Suppressor macrophage (primary cell): ENCODE data around the gene ANKRD40.

ENCODE experiments used
- DNase-seq, 4 experiments: peaks; one replicate each; pipeline ENCODE4 v3.0.0-alpha.2; 2020 to 2022

The ANKRD40 gene

DNA sequence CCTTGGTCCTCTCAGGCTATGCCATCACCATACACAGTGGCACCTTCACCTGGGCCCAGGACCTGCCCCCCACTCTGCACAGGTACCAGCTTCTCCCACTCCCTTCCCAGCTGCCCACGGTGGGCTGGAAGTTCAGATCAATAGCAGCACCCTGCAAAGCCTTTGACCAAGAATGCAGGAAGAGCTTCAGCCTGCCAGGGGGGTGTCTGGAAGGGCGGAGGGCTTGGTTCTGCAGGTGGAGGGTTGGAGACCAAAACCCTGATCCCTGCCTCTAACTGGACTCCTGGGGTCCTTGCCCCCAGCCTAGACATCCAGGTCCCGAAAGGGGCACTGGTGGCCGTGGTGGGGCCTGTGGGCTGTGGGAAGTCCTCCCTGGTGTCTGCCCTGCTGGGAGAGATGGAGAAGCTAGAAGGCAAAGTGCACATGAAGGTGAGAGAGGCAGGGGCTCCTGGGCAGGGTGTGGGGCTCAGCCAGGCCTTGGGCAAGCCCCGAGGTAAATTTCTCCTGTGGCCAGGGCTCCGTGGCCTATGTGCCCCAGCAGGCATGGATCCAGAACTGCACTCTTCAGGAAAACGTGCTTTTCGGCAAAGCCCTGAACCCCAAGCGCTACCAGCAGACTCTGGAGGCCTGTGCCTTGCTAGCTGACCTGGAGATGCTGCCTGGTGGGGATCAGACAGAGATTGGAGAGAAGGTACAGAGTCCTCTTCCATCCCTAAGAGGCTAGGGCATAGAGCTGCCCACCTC, 38.7 kb downstream of the ANKRD40 start:
- no peak for DNase-seq

DNA sequence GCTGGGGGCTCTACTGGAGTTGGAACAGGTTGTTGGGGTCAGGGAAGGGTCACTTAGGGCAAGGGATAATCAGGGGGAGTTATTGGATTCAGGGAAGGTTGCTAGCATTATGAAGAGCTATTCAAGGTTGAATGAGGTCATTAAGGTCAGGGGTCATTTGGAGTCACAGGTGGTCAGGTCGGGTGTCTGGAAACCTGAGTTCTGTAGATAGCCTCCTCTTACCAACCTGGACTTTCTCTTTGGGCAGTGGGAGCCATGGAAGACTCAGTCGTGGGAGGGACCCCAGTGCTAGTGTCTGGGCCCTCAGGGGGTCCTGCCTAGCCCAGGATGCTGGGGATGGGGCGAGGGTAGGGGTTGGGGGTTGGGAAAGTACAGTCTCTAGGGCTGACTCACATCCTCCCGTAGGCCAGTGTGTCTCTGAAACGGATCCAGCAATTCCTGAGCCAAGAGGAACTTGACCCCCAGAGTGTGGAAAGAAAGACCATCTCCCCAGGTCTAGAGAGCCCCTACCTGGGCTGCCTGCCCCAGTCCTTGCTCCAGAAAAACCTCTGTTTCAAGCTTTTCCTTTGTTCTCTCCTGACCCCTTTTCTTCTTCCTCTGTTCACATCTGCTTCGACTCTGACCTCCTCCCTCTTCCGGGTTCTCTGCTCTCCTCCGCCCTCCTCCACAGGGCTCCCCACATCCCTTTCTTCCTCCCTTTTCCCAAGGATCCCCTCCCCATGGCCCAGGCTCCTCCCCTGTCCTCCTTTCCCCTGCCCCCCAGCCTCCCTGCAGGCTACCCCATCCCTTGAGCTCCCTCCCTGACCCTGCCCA, 39.5 kb downstream of the ANKRD40 start:
- peak in 1 of 4 experiments; percentile 11 for DNase-seq

DNA sequence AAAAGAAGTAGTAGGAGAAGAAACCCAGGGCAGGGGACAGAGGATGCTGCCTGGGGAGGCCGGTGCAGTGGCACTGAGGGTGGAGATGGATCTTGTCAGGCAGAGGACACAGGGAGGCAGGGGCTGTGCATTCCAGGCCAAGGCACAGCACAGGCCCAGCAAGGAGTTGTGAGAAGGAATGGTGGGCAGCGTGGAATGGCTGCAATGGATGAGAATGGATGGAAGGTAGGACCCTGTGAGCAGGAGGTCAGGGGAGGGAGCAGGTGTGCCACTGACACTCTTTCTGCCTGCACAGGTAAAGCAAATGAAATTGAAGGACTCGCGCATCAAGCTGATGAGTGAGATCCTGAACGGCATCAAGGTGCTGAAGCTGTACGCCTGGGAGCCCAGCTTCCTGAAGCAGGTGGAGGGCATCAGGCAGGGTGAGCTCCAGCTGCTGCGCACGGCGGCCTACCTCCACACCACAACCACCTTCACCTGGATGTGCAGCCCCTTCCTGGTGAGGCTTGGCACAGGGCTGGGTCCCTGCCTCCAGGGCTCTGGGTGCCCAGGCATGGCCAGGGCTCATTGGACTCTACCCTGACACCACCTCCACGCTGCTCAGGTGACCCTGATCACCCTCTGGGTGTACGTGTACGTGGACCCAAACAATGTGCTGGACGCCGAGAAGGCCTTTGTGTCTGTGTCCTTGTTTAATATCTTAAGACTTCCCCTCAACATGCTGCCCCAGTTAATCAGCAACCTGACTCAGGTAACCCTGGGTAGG, 40.3 kb downstream of the ANKRD40 start:
- DNase-seq: no peak

DNA sequence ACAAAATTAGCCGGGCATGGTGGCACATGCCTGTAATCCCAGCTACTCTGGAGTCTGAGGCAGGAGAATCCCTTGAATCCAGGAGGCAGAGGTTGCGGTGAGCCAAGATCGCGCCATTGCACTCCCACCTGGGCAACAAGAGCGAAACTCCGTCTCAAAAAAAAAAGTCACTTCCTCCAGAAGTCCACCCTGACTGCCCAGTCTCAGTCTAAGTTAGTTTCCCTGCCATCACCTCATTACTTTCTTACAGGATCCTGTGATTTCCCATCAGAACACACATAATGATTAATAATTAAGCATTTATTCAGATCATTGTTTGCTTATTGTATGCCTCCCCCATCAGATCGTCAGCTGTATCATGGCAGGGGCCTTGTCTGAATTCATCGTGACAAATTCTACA, 41.4 kb downstream of the ANKRD40 start:
- DNase-seq: no peak

DNA sequence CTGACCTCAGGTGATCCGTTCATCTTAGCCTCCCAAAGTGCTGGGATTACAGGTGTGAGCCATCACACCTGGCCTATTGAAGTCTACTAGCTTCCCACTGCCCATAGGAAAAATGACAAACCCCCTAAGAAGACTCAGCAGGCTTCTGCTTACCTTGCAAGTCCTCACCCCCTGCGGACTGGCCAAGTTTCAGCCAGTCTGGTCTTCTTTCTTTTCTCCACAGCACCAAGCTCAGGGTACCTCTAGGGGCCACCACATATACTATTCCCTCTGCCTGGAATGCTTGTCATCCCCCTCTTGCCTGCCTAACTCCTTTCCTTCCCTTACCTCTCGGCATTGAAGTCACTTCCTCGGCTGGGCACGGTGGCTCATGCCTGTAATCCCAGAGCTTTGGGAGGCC, 41.9 kb downstream of the ANKRD40 start:
- no peak for DNase-seq

DNA sequence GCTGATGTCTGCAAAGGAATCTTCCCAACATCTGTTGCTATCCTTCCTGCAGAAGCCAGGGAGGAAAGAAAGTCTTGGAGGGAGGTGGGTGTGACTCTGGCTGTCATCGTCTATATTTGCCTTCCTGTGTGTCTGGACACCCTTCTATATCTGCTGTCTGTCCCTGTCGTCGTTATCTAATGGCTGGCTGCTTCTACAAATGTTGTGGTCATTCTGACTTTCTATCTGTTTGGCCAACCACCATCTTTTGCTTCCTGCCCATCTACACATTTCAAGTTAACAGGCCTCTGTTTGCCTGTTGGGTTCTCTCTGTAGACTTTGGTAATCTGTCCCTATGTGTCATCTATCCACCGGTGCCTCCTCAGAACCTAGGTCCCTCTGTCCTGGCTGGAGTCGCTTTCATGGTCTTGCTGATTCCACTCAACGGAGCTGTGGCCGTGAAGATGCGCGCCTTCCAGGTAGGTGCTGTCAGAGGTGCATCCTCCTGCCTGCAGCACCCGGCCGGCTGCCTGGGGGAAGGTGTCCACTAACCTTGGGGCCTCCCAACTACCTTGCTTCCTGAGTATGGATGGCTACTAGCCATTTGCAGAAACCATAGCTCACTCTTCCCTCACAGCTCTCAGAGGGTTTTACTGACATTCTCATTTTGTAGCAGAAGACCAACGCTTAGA, 42.8 kb downstream of the ANKRD40 start:
- no peak for DNase-seq

DNA sequence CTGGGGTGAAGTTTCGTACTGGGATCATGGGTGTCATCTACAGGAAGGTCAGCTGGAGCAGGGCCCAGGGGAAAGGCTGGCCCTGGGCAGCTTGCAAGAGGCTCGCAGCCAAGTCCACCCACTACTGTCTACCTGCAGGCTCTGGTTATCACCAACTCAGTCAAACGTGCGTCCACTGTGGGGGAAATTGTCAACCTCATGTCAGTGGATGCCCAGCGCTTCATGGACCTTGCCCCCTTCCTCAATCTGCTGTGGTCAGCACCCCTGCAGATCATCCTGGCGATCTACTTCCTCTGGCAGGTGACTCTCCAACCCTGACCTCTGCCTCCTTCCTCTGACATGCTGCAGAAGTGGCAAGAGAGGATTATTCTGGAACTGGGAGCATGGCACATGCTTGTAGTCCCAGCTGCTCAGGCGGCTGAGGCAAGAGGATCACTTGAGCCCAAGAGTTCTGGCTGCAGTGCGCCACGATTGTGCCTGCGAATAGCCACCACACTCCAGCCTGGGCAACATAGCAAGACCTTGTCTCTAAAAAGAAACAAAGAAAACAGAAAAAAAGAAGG, 43.8 kb downstream of the ANKRD40 start:
- peak in 1 of 4 experiments; percentile 12 for DNase-seq

DNA sequence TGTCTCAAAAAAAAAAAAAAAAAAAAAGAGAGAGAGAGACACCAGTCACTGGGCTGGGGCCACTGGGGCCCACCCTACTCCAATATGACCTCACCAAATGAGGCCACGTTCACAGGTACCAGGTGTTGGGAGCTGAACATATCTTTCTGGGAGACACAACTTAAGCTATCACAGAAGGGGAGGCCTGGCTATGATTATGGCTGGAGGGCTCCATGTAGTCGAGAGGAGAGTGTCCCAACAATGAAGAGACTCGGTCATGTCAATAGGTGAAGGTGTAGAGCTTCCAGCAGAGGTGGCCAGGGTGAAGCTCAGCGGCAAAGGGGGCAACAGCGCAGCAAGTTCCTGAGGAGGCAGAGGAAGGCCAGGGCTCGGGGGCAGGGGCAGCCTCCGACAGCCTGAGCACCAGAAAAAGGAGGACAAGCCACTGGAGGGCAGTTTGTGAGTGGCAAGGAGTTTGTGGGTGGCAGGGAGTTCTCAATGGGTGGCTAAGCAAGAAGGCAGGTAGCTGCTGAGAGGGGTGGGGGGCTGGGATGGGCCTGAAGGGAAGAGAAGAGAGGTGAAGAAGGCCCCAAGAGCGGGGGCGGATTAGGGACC, 45.0 kb downstream of the ANKRD40 start:
- no peak for DNase-seq

DNA sequence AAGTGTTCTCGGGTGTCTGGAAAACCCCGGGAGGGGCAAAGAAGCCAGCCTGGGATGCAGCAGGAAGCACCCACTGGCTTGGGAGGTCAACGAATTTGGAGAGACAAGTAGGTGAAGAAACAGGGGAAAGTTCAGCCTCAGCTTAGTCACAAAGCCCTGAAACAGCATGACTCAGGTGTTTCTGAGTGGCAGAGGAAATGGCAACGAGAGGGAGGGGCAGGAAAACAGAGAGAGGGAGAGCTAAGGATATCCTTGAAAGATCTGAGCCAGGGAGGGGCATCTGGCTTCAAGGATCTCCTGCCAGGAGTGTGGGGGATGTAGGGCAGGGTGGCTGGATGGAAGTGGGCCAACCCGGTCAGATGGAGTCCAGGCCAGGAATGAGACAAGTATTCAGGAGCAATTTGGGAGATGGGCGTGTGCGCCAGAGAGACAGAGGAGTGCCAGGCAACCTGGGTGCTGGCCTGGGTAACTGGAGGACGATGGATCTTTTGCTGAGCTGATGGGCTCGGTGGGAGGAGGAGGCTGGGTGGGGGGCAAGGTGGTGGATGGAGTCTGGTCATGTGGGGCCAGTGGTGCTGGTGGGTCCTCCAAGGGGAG, 45.8 kb downstream of the ANKRD40 start:
- DNase-seq: peak; percentile 36 to 67 (median 62)

DNA sequence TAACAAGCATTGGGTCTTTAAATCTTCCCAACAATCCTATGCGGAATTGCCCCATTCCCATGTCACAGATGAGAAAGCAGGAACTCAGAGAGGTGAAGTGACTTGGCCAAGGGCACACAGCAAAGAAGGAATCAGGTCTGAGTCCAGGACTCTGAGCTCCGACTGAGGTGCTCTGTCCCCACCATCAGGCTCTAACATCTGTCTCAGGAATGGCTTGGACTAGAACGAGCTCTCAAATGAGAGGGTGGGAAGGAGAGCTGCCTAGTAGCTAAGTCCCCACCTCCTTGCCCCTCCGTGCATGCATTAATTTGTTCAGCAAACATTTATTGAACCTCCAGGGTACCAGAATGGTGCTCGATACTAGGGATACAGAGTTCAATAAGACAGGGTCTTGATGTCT, 46.4 kb downstream of the ANKRD40 start:
- no peak for DNase-seq

DNA sequence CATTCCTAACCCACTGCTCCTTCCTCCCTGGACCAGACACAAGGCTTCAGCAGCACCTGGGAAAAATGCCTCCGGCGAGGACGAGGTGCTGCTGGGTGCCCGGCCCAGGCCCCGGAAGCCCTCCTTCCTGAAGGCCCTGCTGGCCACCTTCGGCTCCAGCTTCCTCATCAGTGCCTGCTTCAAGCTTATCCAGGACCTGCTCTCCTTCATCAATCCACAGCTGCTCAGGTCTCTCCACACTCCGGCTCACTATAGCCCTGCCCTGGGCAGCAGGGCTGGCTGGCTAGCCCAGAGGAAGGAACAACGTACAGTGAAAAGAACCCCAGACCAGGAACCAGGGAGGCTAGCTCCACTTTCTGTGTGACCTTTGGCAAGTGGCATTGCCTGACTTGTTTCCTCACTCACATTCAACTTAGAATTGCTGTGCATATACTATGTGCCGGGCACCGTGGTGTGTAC, 46.8 kb downstream of the ANKRD40 start:
- peak in 3 of 4 experiments; percentile 38 to 58 (median 50) for DNase-seq

DNA sequence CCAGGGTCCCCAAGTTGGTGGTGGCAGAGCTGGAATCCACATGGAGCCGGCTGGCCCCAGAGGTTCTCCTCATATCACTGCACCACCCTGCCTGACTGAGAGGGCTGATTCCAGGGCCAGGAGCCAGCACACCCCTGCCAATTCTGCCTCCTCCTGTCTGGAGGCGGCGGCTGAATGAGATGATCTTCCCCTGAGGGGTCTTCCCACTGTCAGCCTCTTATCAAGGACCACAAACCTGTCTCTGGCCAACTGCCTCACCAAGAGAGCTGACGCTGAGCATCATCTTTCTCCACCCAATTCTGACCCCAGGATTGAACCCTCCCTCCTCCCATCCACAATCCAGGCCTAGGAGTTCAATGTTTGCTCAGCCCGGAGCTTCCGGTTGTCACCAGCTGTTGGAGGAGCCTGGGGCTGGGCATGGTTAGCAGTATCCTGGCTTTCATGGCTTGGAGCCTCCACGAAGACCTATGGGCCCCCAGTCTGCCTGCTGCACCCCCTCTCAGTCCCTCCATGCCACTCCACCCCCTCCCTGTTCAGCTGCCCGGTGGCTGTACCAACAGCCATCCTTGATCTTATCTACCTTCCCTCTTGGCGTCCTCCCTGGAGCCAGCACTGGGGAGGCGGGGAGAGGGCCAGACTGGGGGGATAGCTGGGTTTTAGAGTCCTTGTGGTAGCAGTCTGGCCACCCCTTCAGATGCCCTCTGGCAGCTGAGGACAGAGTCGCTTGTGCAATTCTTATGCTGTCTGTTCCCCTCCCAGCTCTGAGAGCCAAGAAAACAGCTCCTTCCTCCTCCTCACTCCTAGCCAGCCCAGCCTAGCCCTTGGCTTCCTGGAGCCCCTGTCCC, 47.5 kb downstream of the ANKRD40 start:
- peak; percentile 37 to 69 (median 64) for DNase-seq

DNA sequence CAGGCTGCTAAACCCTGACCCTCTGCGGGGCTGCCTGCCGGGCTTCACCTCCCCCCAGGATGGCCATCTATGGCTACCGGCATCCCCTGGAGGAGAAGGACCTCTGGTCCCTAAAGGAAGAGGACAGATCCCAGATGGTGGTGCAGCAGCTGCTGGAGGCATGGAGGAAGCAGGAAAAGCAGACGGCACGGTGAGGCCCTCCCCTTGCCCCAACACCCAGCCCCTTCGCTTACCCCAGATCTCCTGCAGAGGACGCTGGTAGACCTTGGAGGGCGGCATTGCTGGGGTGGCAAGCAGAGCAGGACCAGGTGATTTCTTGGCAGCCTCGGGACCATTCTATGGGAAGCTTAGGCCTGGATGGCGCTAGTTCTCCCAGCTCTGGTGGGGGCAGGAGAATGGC, 48.5 kb downstream of the ANKRD40 start:
- DNase-seq: no peak

DNA sequence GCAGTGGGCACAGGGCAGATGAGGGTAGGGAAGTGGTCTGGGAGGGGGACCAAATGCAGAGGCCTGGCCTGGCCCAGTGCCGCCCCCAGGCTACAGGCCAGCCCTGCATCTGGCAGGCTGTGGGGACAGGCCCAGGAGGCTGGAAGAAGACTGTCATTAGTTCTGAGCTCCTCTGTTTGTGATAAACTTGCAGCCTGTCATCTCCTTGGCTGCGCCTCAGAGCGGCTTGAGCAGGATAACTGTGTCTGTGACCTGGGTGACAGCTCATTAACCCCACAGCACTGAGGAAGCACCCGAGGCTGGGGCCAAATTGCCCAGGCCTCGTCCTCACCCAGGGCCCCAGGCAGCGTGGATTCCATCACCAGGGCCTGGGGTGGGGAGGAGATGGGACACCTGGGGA, 49.1 kb downstream of the ANKRD40 start:
- no peak for DNase-seq

DNA sequence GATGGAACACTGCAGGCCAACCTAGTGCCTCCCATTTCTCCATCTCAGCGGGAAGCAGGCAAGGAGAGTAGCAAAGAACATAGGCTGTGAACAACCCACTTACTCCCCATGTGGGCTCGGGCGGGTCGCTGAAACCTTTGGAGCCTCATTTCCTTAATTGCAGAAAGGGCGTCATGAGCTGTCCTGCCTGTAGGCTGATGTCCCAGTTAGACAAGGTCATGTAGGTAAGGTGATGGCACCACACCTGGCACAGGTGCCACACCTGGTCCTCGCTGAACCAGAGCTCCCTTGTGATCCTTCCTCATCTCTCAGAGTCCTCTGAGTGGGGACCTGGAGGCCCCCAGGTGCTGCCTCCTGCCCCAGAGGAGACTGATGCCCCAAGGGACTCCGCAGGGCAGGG, 50.1 kb downstream of the ANKRD40 start:
- DNase-seq: no peak

DNA sequence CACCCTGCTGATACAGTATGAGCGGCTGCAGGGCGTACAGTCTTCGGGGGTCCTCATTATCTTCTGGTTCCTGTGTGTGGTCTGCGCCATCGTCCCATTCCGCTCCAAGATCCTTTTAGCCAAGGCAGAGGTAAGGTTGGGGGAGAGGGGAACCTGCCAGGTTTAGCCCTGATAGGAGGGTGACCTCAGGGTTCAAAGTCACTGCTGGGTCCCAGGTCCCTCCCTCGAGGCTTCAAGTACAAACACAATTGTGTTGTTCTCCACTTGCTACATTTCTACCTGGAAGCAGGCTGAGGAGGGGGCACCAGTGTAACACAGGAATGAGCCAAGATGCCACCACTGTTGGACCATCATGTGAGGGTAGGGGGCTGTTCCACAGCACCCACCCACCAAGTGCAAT, 50.7 kb downstream of the ANKRD40 start:
- DNase-seq: no peak

DNA sequence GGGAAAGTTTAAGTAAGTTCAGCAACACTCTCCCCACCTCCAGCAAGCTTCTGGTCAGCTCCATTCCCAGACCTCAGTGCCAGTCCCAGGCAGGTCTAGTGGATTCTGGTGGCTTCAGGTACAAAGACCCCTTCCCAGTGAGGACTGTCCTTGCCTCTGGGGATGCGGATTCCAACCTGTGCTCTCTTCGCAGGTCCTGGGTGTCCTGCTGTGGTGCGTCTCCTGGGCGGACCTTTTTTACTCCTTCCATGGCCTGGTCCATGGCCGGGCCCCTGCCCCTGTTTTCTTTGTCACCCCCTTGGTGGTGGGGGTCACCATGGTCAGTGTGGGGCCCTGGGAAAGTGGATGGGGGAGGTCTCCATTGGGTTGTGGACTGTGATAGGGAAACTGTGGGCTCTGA, 51.2 kb downstream of the ANKRD40 start:
- no peak for DNase-seq

DNA sequence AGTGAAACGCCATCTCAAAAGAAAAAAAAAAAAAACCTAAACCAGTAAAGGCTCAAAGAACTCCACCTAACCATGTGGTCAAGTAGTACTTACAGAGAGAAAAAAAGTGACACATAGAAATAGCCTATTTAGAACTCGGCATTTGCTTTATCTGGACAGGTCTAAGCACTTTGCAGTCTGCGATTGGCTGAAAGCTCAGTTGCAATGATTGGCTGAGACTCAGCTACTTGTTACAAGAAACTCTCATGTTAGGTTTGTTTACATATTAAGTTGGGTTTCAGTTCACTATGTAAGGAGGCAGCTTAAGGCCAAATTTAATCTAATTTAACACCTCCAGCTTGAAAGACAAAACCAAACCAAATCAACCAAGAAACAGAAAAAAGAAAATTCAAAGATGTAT, 54.0 kb downstream of the ANKRD40 start:
- no peak for DNase-seq

DNA sequence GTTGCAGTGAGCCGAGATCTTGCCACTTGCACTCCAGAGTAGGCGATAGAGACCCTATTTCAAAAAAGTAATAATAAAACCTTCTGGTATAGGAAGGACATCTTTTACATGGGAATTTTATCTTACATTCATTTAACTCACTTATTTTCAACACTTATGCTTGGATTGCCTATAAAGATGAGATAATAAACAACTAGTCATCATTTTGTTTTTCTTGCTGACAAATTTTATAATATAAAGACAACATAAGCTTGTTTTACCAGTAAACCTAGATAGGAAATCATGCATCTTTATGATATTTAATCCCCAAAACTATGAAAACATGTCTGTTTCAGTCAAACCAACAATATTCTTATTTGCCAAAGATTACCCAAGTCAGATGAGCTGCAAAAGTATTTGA, 56.1 kb downstream of the ANKRD40 start:
- DNase-seq: no peak
